Astrocyte of the spinal cord (primary cell): ENCODE data around the gene GPHN.

Experiments used
- DNase-seq: peaks from one replicate; pipeline ENCODE4 v3.0.0; 2011; ENCODE audit warnings: low read depth, low spot score
- H3K4me3 ChIP-seq: 2 replicates; pipeline ENCODE4 v1.5.1; 2011; ENCODE audit warnings: low read depth, mild to moderate bottlenecking, low read length, moderate library complexity
- CTCF ChIP-seq: IDR thresholded peaks from 2 replicates; pipeline ENCODE4 v1.5.1; 2012; ENCODE audit warnings: low read depth, mild to moderate bottlenecking, low read length, inconsistent platforms
- in situ Hi-C: cut with HindIII; loops from 2 replicates; pipeline ENCODE4 v1.10.0; 2017; ENCODE audit warnings: low sequenced_read_pairs

The GPHN gene

GRCh38 chr14:66982247-66982646 is 474.3 kb downstream of the GPHN start:
- in situ Hi-C loops: no loop called here
- no peak overlapping the region for H3K4me3 ChIP-seq
- TF ChIP-seq CTCF: no peak
- no peak for DNase-seq

GRCh38 chr14:66992776-66993175 is 484.8 kb downstream of the GPHN start:
- H3K4me3 ChIP-seq: no peak overlapping the region
- in situ Hi-C loops: no loop called here
- no peak for DNase-seq
- no peak for TF ChIP-seq CTCF

- in situ Hi-C loops: no loop called here
- TF ChIP-seq CTCF: no peak
- no peak for DNase-seq
- H3K4me3 ChIP-seq: no peak overlapping the region
Measured at GRCh38 chr14:66993512-66993911, 485.6 kb downstream of the GPHN start.

- DNase-seq: no peak
Measured at GRCh38 chr14:66998013-66998412, 490.1 kb downstream of the GPHN start.

GRCh38 chr14:66999978-67000377 is 492.0 kb downstream of the GPHN start:
- no peak overlapping the region for H3K4me3 ChIP-seq
- DNase-seq: no peak
- in situ Hi-C loops: no loop called here
- no peak for TF ChIP-seq CTCF

More at GRCh38 chr14:66998013-66998412, 490.1 kb downstream of the GPHN start:
- in situ Hi-C loops: no loop called here
- TF ChIP-seq CTCF: no peak
- H3K4me3 ChIP-seq: no peak overlapping the region

GRCh38 chr14:67002994-67003753 is 495.2 kb downstream of the GPHN start:
- H3K4me3 ChIP-seq: no peak overlapping the region
- in situ Hi-C loops: no loop called here
- TF ChIP-seq CTCF: no peak
- DNase-seq: no peak
